GM12878 (cell line): ENCODE data around the gene UBE3D. TPM values are rescaled to one million over a fixed set of nuclear protein-coding genes. Genes with fewer than 3 reads are reported as not detected.

ENCODE experiments used
- ATAC-seq: fragments of 200-7000 bp; cut with Tn5 transposase; 3 replicates; pipeline ENCODE4 v1.9.1; 2020; ENCODE audit warnings: mild to moderate bottlenecking, moderate library complexity
- BruUV-seq: library from RNA; stranded (reverse); fragments of 400-500 nt; replicated peaks from 2 replicates; lab custom pipeline; 2021; lab: Mats Ljungman, UMichigan
- CTCF ChIA-PET: fragments of 300-600 bp; sonication (Branson Sonifier 250); formaldehyde crosslinking; extraction: SDS; loops from one replicate; lab custom pipeline; 2021; ENCODE audit warnings: inconsistent platforms; lab: Yijun Ruan, JAX
- POLR2A ChIA-PET: fragments of 350-600 bp; formaldehyde crosslinking; extraction: SDS; loops from one replicate; lab custom pipeline; 2021; ENCODE audit warnings: inconsistent platforms; lab: Charles Lee
- RAD21 ChIA-PET: fragments of 300-600 bp; sonication (Branson Sonifier 250); formaldehyde crosslinking; loops from one replicate; lab custom pipeline; 2023; ENCODE audit warnings: antibody characterized with exemption; ENCODE audit not compliant: unreplicated experiment; lab: Charles Lee
- SMC1A ChIA-PET: fragments of 300-600 bp; sonication (Branson Sonifier 250); formaldehyde crosslinking; loops from one replicate; lab custom pipeline; 2023; ENCODE audit not compliant: unreplicated experiment, uncharacterized antibody; lab: Charles Lee
- DNase-seq: peaks from one replicate; pipeline ENCODE4 v3.0.0-alpha.2; 2011; ENCODE audit warnings: low read depth, low spot score
- FAIRE-seq: peaks from 3 replicates; lab custom pipeline; 2011; peaks lifted over from hg19 to GRCh38; lab: Jason Lieb, UNC
- H2AFZ ChIP-seq: 2 replicates; pipeline ENCODE4 v1.6.0; 2011; ENCODE audit warnings: low read depth, low read length, control low read depth; ENCODE audit not compliant: control insufficient read depth
- H3K27ac ChIP-seq: 2 replicates; pipeline ENCODE4 v1.5.1; 2011; ENCODE audit warnings: control low read depth; ENCODE audit not compliant: control insufficient read depth, insufficient read depth
- H3K27me3 ChIP-seq, 2 experiments: replicated peaks in 1 of 2; 2 replicates each; pipeline versions ENCODE4 v1.6.0 to v1.6.1; 2011; ENCODE audit warnings: low read length in 1 of 2; ENCODE audit not compliant: control insufficient read depth in 2 of 2, insufficient read depth in 2 of 2
- H3K36me3 ChIP-seq, 2 experiments: 2 replicates each; pipeline ENCODE4 v1.5.1; 2011; ENCODE audit warnings: low read length in 1 of 2; ENCODE audit not compliant: control insufficient read depth in 2 of 2, insufficient read depth in 2 of 2
- H3K4me1 ChIP-seq: 2 replicates; pipeline ENCODE4 v1.6.1; 2011; ENCODE audit warnings: mild to moderate bottlenecking, low read length, moderate library complexity, mixed read lengths; ENCODE audit not compliant: control insufficient read depth, insufficient read depth
- H3K4me2 ChIP-seq: 2 replicates; pipeline ENCODE4 v1.6.0; 2011; ENCODE audit warnings: control low read depth; ENCODE audit not compliant: control insufficient read depth, insufficient read depth
- H3K4me3 ChIP-seq: fragments of 200-600 bp; sonication (generic); 2 replicates; pipeline ENCODE4 v1.5.1; 2016
- H3K79me2 ChIP-seq: 2 replicates; pipeline ENCODE4 v1.6.0; 2011; ENCODE audit warnings: low read length; ENCODE audit not compliant: control insufficient read depth, insufficient read depth
- H3K9ac ChIP-seq: 2 replicates; pipeline ENCODE4 v1.8.0; 2011; ENCODE audit warnings: low read length, control low read depth, mixed read lengths; ENCODE audit not compliant: control insufficient read depth, insufficient read depth
- H3K9me3 ChIP-seq: replicated peaks from 3 replicates; pipeline ENCODE4 v1.5.1; 2011; ENCODE audit warnings: mild to moderate bottlenecking, low read length; ENCODE audit not compliant: control insufficient read depth, insufficient read depth
- H4K20me1 ChIP-seq: 2 replicates; pipeline ENCODE4 v1.6.0; 2011; ENCODE audit not compliant: control insufficient read depth, insufficient read depth
- ASH2L ChIP-seq: fragments of 300-600, 200-600 bp; sonication (generic); IDR thresholded peaks from 2 replicates; pipeline ENCODE4 v1.6.1; 2017; ENCODE audit warnings: low read depth, mild to moderate bottlenecking, borderline replicate concordance
- CHD2 ChIP-seq: IDR thresholded peaks from 2 replicates; pipeline ENCODE4 v1.6.1; 2011; ENCODE audit warnings: low read depth, low read length, improper control_type of control experiment, borderline replicate concordance
- MYB ChIP-seq: fragments of 150-350 bp; IDR thresholded peaks from 2 replicates; pipeline ENCODE4 v1.6.1; 2014; ENCODE audit warnings: mild to moderate bottlenecking, low read depth, low read length, borderline replicate concordance
- NR2F1 ChIP-seq: fragments of 450-650 bp; conservative IDR thresholded peaks from 2 replicates; pipeline ENCODE4 v1.6.1; 2017; ENCODE audit warnings: mild to moderate bottlenecking
- PML ChIP-seq: IDR thresholded peaks from 2 replicates; pipeline ENCODE4 v1.6.1; 2012; ENCODE audit warnings: low read length, inconsistent platforms
- POLR2A ChIP-seq: IDR thresholded peaks from 2 replicates; pipeline ENCODE4 v1.6.1; 2011; ENCODE audit warnings: low read depth, mild to moderate bottlenecking, low read length
- POLR2AphosphoS5 ChIP-seq: IDR thresholded peaks from 2 replicates; pipeline ENCODE4 v1.6.1; 2011; ENCODE audit warnings: mild to moderate bottlenecking, low read length, inconsistent platforms
- RBBP5 ChIP-seq: fragments of 200-600 bp; sonication (generic); conservative IDR thresholded peaks from 2 replicates; pipeline ENCODE4 v1.6.1; 2016
- TBL1XR1 ChIP-seq: IDR thresholded peaks from 2 replicates; pipeline ENCODE4 v1.6.1; 2012; ENCODE audit warnings: low read depth, low read length, improper control_type of control experiment
- WRNIP1 ChIP-seq: IDR thresholded peaks from 2 replicates; pipeline ENCODE4 v1.6.1; 2011; ENCODE audit warnings: low read depth, low read length, improper control_type of control experiment, borderline replicate concordance
- ZNF274 ChIP-seq: IDR thresholded peaks from one replicate; pipeline ENCODE4 v1.8.0; 2011; ENCODE audit not compliant: insufficient read length, insufficient read depth
- whole genome bisulfite sequencing: methylation state at CpG from one replicate; pipeline ENCODE4 v1.1.6; 2016; ENCODE audit warnings: low lambda C conversion rate; ENCODE audit not compliant: insufficient replicate concordance, insufficient coverage; ENCODE audit errors: missing lambda C conversion rate; 5-methylcytosine and 5-hydroxymethylcytosine counted together
- in situ Hi-C: fragments of 300-500 bp; cut with MboI; formaldehyde crosslinking; loops from 9 replicates; pipeline ENCODE4 v1.14.3; 2018; ENCODE audit warnings: mixed read lengths
- intact Hi-C: fragments of 100-400 bp; cut with micrococcal nuclease; formaldehyde crosslinking; loops from one replicate; pipeline ENCODE4 v1.14.2; 2022; ENCODE audit not compliant: unreplicated experiment
- polyA plus RNA-seq, 11 experiments: library from polyadenylated mRNA; depleted of rRNA in 4 of 11; unstranded in 6 of 11; stranded (reverse) in 5 of 11; fragments of >200 nt; fragmentation: Nextera tagmentation in 4 of 11; fragmentation: Illumina TruSeq in 1 of 11; extraction: Ambion mirVana in 4 of 11; extraction: Trizol in 1 of 11; gene quantifications; 1 replicate in 1 of 11; 2 replicates in 10 of 11; pipeline versions ENCODE4 v1.2.1 to v1.2.3, GENCODE V29; 2011 to 2016; ENCODE audit warnings: inconsistent platforms in 2 of 11, missing spikeins in 2 of 11, low read depth in 1 of 11
- total RNA-seq, 4 experiments: library from RNA; depleted of rRNA in 3 of 4; stranded (reverse); fragments of >200 nt in 3 of 4; fragmentation: Illumina TruSeq in 1 of 4; extraction: Trizol in 1 of 4; gene quantifications; 2 replicates each; pipeline versions ENCODE4 v1.2.1 to v1.2.3, GENCODE V29; 2013 to 2021
- TF ChIP-seq, protein P1 (sequence below): IDR thresholded peaks from 2 replicates; pipeline ENCODE4 v1.6.1; 2012; ENCODE audit warnings: low read length, inconsistent platforms
- TF ChIP-seq, protein P2 (sequence below): fragments of 450-650 bp; IDR thresholded peaks from 2 replicates; pipeline ENCODE4 v1.6.1; 2018; ENCODE audit warnings: mild to moderate bottlenecking, low read depth, moderate library complexity; ENCODE audit not compliant: partially characterized antibody

Gene UBE3D
- total and polyA plus RNA-seq, 10 of the 15 experiments (the other 5 are each of a cell fraction or from before 2014, with no cell fraction given) = 4.3 to 9.0 (median 7.5) TPM

DNA sequence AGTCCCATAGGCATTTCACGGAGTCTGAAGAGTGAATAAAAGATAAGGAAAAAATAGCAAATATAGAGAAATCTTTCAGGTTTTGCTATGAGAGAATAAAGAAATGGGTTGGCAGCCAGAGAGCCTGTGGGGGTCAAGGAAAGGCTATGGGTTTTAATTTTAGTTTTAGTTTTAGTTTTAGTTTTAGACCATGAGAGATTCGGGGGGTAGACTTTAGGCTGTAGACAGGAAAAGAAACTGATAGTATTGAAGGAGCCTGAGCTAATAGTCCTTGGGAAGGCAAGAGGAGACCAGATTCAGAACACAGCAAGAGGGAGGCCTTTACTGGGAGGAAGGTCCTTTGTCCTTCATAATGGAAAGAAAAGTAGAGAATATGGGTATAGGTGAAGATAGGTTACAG, 21.1 kb upstream of the UBE3D start:
- POLR2A ChIA-PET = interaction anchor here (0.9 to 1.3 kb wide), 4 partner anchors 9 to 446 kb away, joined by 3 to 4 read pairs (median 3); partner anchors contain the start of gene DOP1A
- no peak for TF ChIP-seq TBL1XR1
- TF ChIP-seq, protein P1, sequence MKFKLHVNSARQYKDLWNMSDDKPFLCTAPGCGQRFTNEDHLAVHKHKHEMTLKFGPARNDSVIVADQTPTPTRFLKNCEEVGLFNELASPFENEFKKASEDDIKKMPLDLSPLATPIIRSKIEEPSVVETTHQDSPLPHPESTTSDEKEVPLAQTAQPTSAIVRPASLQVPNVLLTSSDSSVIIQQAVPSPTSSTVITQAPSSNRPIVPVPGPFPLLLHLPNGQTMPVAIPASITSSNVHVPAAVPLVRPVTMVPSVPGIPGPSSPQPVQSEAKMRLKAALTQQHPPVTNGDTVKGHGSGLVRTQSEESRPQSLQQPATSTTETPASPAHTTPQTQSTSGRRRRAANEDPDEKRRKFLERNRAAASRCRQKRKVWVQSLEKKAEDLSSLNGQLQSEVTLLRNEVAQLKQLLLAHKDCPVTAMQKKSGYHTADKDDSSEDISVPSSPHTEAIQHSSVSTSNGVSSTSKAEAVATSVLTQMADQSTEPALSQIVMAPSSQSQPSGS = peak; percentile 43; the same call in 1 of the 2 replicates
- TF ChIP-seq PML = peak; percentile 51; the same call in 1 of the 2 replicates
- no peak for TF ChIP-seq ZNF274
- TF ChIP-seq, protein P2, sequence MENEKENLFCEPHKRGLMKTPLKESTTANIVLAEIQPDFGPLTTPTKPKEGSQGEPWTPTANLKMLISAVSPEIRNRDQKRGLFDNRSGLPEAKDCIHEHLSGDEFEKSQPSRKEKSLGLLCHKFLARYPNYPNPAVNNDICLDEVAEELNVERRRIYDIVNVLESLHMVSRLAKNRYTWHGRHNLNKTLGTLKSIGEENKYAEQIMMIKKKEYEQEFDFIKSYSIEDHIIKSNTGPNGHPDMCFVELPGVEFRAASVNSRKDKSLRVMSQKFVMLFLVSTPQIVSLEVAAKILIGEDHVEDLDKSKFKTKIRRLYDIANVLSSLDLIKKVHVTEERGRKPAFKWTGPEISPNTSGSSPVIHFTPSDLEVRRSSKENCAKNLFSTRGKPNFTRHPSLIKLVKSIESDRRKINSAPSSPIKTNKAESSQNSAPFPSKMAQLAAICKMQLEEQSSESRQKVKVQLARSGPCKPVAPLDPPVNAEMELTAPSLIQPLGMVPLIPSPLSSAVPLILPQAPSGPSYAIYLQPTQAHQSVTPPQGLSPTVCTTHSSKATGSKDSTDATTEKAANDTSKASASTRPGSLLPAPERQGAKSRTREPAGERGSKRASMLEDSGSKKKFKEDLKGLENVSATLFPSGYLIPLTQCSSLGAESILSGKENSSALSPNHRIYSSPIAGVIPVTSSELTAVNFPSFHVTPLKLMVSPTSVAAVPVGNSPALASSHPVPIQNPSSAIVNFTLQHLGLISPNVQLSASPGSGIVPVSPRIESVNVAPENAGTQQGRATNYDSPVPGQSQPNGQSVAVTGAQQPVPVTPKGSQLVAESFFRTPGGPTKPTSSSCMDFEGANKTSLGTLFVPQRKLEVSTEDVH = no peak
- 0 out of 2 replicates have a peak, but pooled peaks have one; percentile 45 for TF ChIP-seq POLR2AphosphoS5
- TF ChIP-seq RBBP5 = no peak
- TF ChIP-seq ASH2L = 0 out of 2 replicates have a peak, but pooled peaks have one; percentile 47
- peak; percentile 39; the same call in 1 of the 2 replicates for TF ChIP-seq NR2F1
- peak; percentile 41; the same call in 1 of the 2 replicates for TF ChIP-seq POLR2A
- TF ChIP-seq MYB = no peak
- no peak for TF ChIP-seq WRNIP1
- TF ChIP-seq CHD2 = no peak
- DNase-seq = peak; percentile 51
- H3K79me2 ChIP-seq = peaks cover 5% of the 10 kb centered on the region
- H3K9me3 ChIP-seq = no peaks in the 10 kb centered on the region; the same call in 2 of the 3 replicates
- FAIRE-seq = peak; percentile 84
- in situ Hi-C loops (no loop called here), intact Hi-C loops (loop anchor here (2.0 to 5.0 kb wide), 2 partner anchors 16 to 106 kb away; partner anchors contain the start of genes PGM3 and RWDD2A)
- ATAC-seq = peak; percentile 96
- BruUV-seq = no TSS peak
- H3K27ac ChIP-seq = peak overlapping the region; percentile 83
- peak overlapping the region; percentile 65 for H2AFZ ChIP-seq
- H3K4me3 ChIP-seq = peak overlapping the region; percentile 72
- peak overlapping the region; percentile 46 for H3K4me2 ChIP-seq
- peak overlapping the region; percentile 36 for H3K9ac ChIP-seq
- RAD21 ChIA-PET = interaction anchor here (1.2 to 3.9 kb wide), 3 partner anchors 15 to 20 kb away, joined by 5 to 34 read pairs (median 9); partner anchors contain the start of genes DOP1A and UBE3D
- no peaks in the 10 kb centered on the region for H3K36me3 ChIP-seq
- CTCF ChIA-PET = interaction anchor here (1.2 to 5.4 kb wide), 2 partner anchors 18 to 26 kb away, joined by 3 to 105 read pairs; partner anchors contain the start of genes DOP1A and UBE3D
- H3K4me1 ChIP-seq = no peaks in the 10 kb centered on the region
- SMC1A ChIA-PET = interaction anchor here (1.2 to 7.7 kb wide), 6 partner anchors 9 to 129 kb away, joined by 3 to 135 read pairs (median 4); partner anchors contain the start of genes DOP1A and UBE3D
- 0% methylated on average over 2 of the region's 2 CpGs for WGBS
- H3K27me3 ChIP-seq = no peaks in the 10 kb centered on the region
- H4K20me1 ChIP-seq = no peaks in the 10 kb centered on the region
